ENCODE measurements around the gene CBX7.
"Not testable (repeated sequence)": the region's sequence is repeated elsewhere in the genome, so short reads cannot be mapped to it uniquely, and the experiment has no call there.

The CBX7 gene

DNA sequence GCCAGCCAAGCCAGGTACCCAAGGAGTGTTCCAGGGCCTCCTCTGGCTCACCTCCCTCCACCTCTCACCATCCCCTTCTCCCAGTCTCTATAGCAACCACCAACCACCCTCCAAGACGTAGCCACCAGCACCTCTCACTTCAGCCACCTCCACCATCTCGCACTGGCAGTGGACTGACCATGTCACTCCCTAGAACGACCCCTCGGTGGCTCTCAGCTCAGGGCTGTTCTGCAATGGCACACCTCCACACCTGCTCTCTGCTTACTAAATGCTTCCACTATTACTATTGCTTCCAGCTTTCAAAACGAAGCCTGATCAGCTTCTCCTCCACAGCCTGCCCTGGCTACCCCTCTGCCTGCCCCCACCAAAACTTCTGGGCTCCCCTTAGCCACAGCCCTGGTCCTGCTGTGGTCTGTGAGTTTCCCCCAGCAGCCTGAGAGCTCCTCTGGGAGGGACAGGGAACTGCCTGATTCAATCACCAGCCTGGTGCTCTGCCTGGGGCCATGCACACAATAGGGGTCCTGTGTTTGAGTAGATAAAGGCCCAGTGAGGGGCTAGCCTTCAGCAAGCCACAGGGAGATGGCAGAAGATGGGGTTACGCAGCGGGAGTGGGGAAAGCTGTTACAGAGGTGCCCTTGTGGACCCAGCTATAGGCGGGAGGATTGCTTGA is 17.5 kb upstream of the CBX7 start:
- no peak for DNase-seq (ENCODE audit: low read depth)
- H3K4me3 ChIP-seq (ENCODE audit: low read length) = no peak overlapping the region
- TF ChIP-seq, protein P1, sequence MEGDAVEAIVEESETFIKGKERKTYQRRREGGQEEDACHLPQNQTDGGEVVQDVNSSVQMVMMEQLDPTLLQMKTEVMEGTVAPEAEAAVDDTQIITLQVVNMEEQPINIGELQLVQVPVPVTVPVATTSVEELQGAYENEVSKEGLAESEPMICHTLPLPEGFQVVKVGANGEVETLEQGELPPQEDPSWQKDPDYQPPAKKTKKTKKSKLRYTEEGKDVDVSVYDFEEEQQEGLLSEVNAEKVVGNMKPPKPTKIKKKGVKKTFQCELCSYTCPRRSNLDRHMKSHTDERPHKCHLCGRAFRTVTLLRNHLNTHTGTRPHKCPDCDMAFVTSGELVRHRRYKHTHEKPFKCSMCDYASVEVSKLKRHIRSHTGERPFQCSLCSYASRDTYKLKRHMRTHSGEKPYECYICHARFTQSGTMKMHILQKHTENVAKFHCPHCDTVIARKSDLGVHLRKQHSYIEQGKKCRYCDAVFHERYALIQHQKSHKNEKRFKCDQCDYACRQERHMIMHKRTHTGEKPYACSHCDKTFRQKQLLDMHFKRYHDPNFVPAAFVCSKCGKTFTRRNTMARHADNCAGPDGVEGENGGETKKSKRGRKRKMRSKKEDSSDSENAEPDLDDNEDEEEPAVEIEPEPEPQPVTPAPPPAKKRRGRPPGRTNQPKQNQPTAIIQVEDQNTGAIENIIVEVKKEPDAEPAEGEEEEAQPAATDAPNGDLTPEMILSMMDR (conservative IDR thresholded peaks at IDR 0.05; ENCODE audit: low read depth, low read length) = no peak

DNA sequence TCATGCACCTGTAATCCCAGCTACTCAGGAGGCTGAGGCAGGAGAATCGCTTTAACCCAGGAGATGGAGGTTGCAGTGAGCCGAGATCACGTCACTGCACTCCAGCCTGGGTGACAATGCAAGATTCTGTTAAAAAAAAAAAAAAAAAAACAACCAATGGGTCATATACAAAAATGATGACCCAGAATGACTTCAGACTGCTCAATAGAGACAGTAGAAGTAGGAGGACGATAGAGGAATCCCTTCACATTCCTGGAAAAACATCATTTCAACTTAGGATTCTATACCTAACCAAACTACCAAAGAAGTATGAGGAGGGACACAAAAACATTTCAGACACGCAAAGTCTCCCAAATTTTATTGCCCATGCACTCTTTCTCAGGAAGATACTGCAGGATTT is 14.1 kb upstream of the CBX7 start:
- no peak overlapping the region for H3K4me3 ChIP-seq (ENCODE audit: low read length)
- DNase-seq (ENCODE audit: low read depth) = no peak
- TF ChIP-seq, protein P1 (conservative IDR thresholded peaks at IDR 0.05; ENCODE audit: low read depth, low read length) = no peak

DNA sequence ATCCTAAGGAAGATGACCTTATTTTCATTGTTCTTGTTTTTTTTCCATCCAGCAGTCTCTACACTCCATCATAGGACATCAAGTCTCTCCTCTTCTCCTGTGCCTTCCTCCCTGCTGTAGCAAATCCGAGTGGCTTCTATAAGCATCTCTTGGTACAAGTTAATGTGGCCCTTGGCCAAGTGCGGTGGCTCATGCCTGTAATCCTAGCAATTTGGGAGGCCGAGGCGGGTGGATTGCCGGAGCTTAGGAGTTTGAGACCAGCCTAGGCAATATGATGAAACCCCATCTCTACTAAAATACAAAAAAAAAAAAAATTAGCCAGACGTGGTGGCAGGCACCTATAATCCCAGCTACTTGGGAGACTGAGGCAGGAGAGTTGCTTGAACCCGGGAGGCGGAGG is 3.6 kb upstream of the CBX7 start:
- DNase-seq (ENCODE audit: low read depth); H3K4me3 ChIP-seq (ENCODE audit: low read length): not testable (repeated sequence)

DNA sequence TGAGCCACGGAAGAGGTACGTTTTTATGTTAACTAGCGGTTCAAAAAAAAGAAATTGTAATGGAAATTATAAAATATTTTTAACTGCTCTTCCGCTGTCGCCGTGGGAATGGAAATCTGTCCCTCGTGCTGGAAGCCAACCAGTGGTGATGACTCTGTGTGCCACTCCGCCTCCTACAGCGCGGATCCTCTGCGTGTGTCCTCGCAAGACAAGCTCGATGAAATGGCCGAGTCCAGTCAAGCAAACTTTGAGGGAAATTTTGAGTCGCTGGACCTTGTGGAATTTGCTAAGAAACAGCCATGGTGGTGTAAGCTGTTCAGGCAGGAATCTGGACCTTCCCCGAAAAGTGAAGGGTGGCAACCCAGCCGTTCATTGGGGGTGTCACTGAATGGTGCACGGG is 2.9 kb upstream of the CBX7 start:
- TF ChIP-seq, protein P1 (conservative IDR thresholded peaks at IDR 0.05; ENCODE audit: low read depth, low read length) = no peak
- H3K4me3 ChIP-seq (ENCODE audit: low read length) = no peak overlapping the region
- no peak for DNase-seq (ENCODE audit: low read depth)

DNA sequence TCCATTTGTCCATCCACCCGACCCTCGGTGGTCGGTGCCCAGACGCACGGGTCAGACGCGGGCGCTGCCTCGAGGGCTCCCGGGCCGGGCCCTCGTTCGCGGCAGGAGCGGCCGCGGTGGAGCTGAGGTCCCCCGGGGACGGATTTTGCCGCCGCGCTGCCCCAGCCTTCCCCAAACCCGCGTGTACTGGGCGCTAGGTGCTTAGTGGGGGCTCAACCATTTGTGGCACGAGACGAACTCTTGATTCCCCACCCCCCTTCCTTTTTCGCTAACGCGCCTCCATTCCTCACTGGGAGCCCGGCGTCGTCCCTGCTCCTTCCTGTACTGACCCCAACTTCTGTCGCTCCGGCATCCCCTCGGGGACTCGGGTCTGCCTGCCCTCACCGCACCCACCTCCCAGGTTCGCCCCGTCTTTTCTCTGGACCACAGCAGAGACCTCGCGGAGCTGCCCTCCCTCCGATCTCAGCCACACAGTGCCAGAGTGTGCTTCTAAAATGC is 789 bp upstream of the CBX7 start:
- DNase-seq (ENCODE audit: low read depth) = no peak
- H3K4me3 ChIP-seq (ENCODE audit: low read length) = peak overlapping the region; percentile 54
- TF ChIP-seq, protein P1 (conservative IDR thresholded peaks at IDR 0.05; ENCODE audit: low read depth, low read length) = no peak

DNA sequence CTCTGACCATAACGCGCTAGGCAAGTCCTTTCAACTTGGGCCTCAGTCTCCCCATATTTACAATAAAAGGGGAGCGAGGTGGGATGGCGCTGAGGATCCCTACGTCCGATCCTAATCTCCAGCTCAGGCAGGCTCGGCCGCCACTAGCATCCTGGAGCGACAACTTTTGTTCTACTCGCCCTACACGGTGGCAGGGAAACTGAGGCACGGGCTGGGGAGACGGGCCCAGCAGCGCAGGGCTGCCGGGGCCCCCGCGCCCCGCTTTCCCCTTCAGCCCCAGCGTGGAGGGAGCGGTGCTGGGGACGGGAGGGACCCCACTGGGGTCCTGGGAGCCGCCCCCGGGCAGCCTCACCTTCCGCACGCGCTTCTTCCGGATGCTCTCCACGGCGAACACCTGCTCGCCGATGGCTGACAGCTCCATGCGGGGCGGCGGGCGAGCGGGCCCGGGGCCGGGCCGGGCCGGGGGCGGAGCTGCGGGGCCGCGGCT is 413 bp downstream of the CBX7 start:
- TF ChIP-seq, protein P1 (conservative IDR thresholded peaks at IDR 0.05; ENCODE audit: low read depth, low read length) = no peak
- DNase-seq (ENCODE audit: low read depth) = no peak
- peak overlapping the region; percentile 55 for H3K4me3 ChIP-seq (ENCODE audit: low read length)

DNA sequence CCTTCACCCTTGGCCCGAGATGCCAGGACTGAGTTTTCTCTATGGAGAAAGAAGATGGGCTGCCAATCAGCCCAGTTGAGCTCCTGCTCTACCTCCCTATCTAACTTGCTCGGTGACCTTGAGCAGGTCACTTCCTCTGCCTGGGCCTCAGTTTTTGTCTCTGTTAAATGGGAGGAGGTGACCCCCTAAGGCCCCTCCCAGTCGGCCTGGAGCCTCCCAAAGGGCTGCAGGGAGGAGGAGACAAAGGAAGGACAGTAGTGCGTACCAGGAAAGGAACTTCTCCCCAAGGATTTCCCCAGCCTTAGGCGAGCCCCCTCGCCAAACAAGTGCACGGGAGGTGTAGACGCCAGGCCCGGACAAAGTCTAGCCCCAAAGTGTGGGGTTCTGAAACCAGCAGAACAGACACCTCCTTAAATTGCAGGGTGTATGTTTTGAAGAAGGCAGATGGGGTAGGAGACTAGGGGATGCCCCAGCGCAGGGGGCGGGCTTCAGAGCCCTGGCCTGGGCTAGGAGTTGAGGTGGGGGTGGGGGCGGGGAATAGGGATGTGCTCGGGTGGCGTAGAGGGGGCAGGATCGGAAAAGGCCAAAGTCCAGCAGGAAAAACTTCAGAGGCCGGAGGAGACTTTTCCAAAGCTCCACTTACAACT is 1.0 kb downstream of the CBX7 start:
- no peak for DNase-seq (ENCODE audit: low read depth)
- peak overlapping the region; percentile 55 for H3K4me3 ChIP-seq (ENCODE audit: low read length)
- TF ChIP-seq, protein P1 (conservative IDR thresholded peaks at IDR 0.05; ENCODE audit: low read depth, low read length) = no peak
